Iris pigment epithelial cell (primary cell): ENCODE results near the gene PACS2.
"Not testable (repeated sequence)": the region's sequence is repeated elsewhere in the genome, so short reads cannot be mapped to it uniquely, and the experiment has no call there.

Experiments used
- DNase-seq: peaks from one replicate; pipeline ENCODE4 v3.0.0-alpha.2; 2011; ENCODE audit warnings: low read depth

Gene PACS2

DNA sequence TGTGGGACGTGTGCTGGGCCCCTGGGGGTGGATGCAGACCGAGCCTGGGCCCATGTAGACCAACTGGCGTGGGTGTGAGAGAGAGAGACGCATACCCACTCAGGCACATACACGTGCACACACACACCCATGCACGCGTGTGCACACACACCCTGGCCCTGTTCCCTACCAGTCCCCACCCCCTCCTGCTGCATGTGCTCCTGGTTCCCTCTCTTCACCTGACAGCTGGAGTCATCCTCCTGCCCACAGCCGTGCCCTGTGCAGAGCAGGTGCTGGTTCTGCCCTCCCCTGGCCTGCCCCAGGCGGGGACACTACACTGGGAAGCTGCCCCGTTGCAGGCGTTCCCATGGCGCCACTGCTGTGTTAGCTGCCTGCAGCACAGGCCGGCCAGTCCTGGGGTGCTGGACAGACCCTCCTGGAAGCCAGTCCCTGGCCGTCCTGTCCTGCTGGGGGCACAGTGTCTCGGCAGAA, 18.5 kb downstream of the PACS2 start:
- no peak for DNase-seq

DNA sequence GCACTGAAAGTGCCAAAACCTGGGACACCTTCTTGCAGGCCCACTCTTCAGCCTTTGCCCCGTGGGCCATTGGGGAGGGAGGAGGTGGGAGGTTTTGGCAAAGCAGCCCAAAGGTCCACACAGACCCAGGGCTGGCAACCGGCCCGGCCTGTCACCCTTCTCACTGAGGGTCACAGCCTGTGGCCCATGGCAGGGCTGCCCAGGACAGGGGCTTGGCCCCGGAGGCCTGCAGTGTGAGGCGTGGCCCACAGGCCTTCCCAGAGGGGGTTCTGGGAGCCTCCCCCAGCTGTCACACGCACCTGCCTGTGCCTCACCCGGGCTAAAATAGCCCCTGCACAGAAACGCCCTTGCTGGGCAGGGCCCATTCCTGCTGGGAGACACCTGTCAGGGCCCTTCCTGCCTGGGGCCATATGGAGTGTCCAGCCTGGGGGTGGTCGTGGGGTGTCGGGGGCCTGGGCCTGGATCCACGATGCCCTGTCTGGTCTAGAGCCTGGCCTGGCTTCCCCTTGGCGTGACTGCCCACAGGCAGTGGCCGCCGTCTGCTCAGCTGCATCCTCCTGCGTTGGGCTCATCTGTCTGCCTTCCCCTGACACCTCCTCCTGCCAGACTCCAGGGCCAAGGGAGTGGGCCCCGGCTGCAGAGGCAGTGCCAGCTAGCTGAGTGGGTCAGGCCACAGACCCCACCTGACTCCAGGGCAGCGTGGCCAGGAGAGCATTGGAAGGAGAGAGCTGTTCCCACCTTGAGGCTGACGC, 19.2 kb downstream of the PACS2 start:
- no peak for DNase-seq

DNA sequence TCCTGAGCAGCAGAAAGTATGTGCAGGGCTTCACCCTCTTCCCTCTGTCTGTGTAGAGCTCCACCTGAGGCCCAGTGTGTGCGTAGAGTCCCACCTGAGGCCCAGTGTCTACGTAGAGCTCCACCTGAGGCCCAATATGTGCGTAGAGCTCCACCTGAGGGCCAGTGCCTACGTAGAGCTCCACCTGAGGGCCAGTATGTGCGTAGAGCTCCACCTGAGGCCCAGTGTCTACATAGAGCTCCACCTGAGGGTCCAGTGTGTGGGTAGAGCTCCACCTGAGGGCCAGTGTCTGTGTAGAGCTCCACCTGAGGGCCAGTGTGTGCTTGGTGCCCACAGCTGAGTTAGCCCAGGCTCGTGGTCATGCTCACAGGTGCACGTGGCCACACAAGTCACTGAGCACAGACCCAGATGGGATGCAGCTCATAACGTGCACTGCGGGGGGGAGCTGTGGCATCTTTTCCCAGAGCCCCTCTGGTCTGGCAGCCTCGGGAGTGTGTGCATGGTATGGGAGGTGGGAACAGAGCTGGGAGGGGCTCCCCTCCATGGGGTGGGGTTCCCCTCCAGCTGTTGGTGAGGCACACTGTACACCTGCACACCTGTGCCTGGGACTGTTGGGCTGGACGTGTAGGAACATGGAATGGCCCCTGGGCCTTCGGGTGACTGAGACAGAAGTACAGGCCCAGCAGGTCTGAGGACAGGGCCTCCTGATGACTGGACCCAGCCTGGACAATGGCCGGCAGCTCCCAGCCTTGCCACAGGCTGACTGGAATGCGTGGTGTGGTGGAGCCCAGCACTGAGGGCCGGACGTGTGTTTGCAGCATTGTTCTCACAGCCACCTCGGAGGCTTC, 20.1 kb downstream of the PACS2 start:
- DNase-seq: no peak

DNA sequence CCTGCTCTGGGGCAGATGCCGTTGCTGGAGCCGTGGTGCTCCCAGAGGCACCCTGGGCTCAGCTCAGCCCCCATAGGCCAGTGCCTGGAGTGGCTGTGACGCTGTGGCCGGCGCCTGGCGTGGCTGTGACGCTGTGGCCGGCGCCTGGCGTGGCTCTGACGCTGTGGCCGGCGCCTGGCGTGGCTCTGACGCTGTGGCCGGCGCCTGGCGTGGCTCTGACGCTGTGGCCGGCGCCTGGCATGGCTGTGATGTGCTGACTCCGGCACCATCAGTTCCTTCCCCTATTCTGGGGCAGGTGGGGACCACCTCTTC, 20.6 kb downstream of the PACS2 start:
- DNase-seq: not testable (repeated sequence)

DNA sequence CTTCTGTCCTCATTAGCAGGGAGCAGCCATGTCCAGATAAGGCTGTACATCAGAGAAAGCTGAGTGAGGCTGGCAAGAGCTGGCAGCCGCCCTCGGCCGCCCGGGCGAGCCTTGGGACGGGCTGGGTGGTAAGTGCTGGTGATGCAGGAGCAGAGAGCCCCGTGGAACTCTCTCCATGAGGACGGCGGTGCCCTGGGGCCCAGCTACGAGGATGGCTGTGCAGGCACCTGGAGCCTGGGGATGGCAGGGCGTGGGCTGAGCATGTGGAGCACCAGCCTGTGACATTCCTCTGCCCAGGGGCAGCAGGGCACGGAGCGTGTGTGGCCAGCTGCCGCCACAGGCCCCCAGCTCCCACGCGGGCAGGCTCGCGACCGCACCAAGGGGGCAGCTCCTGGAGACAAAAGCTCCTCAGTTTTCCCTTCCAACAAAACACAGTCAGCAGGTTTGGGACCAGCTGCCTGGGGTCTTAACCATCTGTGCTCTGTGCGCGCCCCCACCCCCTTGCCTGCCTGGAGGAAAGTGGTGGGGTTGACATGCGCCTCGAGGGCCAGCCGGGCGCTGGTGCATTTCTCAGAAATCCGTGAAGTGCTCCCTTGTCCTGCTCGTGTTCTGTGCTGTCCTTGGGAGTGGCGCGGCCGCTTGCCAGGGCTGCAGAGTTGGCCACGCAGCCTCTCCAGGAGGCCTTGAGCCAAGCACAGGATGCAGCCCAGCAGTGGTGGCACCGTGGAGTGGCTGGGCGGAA, 21.4 kb downstream of the PACS2 start:
- DNase-seq: no peak

DNA sequence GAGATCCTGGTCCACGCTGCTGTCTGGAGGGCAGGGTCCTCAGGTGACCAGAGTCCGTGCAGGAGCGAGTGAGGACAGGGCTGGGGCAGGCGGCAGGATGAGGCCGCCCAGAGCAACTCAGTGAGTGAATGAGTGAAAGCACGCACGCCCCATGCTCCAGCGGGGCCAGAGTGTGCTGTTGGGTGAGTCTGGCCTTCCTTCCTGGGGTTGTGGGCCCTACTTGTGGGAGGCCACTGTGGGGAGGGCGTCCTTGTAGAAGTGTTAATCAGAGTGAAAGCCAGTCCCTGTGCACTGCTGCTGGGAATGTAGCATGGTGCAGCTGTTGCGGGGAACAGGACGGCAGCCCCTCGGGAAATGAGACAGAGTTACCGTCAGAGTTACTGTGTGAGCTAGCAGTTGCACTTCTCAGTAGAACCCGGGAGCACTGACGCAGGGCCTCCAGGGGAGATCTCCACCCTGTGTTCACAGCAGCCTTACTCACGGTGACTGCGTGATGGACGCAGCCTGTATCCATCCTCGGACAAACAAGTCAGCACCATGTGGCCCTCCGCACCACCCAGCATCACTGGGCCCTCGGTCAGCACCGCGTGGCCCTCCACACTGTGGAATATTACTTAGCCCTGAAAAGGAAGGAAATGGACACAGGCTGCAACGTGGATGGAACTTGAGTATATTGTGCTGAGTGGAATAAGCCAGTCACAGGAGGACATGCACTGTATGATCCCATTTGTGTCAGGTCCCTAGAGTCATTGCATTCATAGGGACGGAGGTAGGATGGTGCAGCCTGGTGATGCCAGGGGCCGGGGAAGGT, 22.1 kb downstream of the PACS2 start:
- DNase-seq: no peak

DNA sequence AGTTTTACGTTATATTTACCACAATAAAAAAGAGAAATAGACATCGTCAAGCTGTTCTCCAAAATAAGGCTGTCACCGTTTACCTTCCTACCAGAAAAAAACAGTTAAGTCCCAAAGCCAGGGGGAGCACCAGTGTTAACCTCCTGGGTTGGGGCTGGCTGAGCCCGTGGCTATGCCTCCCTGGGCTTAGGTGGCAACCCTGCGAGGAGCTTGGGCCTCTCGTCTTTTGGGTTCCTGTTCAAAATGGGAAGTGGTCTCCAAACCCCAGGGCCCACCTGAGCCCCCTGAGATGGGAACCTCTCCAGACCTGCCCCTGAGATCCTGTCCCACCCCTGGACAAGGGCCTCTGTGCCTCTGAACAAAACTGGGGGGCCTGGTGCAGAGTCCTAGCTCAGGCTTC, 22.9 kb downstream of the PACS2 start:
- no peak for DNase-seq

DNA sequence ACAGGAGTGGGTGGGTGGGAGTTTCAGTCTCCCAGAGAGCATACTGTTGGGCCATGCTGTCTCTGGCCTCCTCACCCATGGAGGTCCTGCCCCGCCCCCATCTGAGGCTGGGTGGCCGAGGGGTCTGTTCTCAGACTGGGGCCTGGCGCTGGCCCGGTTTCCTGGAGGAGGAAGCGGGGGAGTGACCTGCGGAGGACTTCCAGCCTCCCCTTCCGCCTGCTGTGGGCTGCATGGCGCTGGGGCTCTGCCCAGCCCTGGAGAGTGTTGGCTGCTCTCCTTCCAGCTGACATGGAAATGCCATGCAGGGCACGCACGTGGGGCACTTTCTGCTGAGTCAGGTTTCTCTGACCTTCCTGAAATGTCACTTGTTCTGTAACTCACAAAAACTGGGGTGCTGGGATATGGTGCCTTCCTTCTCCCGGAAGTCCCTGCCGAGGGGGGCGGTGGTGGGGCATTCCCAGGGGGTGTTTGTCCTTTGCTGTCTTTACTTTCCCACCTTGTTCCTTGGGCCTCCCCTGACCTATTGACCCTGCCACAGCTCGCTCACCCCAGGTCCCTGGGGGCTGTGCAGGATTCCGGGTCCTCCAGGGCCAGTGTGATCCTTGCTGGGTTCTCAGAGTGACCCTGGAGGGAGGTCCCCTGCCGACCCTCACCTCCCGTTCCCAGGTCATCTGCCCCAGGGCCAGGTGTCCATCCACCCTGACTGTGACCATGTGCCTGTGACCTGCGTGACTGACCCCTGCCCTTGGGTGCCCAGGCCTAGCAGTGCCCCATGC, 23.6 kb downstream of the PACS2 start:
- DNase-seq: no peak

DNA sequence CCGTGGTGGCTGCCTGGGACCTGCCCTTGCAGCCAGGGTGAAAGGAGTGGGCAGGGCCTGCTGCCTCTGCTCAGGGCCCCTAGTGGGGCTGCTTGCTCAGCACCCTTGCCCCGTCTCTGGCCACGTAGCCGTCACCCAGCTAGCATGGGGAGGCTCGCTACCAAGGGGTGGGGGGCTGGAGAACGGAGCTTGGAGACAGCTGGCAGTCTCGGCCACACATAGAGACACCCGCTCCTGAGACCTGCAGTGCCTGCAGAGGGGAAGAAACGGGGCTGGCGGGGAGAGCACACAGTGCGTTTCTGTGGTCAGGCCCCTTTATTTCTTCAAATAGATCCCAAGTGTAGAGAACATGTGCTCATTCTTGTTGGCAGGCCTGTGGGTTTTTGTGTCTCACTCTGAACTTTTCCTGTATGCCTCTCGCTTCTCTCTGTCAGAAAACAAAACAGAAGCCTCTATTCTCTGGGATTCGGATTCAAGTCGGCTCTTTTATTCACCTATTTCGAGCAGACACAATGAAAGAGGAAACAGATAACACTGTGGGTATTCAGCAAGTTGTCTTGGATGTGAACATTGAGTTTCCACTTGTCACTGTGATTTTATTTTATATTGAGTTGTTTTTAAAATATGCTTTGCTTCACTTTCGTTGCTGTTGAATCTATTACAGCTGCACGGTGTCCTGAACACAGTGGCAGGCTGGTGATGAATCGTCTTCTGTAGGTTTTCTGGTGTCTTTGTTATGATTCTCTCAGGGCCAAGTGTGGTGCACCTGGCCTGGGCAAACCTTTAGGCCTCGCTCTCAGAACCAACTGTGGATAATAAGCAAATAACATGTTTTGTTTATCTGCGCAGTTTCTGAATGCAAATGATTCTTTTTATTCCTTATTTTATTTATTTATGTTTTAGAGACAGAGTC, 26.5 kb downstream of the PACS2 start:
- no peak for DNase-seq

DNA sequence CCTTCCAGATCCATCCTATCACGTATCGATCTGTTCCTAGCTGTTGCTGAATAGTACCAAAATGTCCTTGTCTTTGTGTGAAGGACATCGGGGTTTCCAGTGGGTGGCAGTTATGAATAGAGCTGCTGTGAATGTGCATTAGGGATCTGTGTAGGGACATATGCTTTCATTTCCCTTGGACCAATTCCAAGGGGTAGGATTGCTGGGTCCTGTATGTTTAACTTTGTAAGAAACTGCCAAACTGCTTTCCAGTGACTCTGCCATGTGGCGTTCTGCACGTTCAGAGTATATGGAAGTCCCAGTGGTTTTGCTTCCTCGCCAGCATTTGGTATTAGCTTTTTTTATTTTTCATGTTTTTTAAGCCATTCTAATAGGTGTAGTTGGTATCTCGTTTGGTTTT, 28.6 kb downstream of the PACS2 start:
- no peak for DNase-seq

DNA sequence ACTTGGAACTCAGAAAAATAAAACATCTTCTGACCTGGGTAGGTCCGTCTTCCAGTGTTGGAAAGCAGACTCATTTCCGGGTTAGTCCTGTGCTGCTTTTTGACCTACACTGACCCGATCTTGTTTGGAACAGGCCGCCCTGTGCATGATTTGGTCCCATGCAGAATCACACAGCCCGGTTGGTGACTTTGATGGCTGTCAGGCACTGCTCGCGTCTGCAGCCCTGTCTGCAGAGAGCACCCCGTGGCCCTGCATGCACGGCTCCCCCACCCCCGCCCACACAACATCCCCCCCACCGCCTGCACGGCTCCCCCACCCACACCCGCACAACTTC, 31.6 kb downstream of the PACS2 start:
- DNase-seq: no peak

DNA sequence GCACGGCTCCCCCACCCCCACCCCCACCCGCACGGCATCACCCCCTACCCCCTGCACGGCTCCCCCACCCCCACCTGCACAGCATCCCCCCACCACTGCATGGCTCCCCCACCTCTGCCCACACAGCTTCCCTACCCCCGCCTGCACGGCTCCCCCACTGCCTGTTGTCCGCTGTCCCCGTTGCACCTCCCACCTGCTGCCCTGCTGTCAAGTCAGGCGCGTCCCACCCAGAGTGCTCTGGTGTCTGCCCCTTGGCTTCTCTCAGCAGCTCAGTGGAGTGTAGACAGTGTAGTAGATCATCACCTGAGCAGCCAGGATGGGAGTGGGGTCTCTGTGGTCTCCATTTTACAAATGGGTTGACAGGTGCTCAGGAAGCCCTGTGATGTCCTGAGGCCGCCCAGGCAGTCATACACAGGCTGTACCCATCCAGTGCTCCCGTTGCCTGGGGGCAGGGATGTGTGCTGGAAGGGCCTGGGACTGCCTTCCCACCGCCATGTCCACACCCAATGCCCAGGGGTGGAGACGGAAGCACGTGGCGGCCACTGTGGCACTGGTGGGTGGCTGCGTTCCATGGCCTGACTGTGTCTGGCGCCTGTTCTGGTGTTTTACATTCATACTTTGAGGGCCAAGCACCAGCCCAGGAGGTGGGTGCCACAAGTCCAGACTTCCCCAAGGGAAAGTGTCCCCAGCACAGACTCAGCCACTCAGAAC, 32.5 kb downstream of the PACS2 start:
- no peak for DNase-seq

DNA sequence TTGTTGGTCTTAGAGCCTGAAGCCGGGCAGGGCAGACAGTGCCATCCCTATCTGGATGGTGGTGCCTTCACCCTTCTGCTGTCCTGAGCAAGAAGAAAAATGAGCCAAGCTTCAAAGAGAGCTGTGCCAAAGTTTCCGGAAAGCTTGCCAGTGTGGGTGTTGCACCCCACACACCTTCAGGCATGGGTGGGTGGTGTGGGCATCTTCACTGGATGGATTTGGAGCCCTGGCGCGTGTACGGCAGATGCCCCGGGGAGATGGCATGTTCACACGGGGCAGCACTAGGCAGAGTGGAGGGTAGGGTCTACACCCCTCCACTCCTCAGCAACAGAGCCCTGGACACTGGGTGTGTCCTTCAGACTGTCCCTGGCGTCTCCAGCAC, 33.0 kb downstream of the PACS2 start:
- DNase-seq: no peak

DNA sequence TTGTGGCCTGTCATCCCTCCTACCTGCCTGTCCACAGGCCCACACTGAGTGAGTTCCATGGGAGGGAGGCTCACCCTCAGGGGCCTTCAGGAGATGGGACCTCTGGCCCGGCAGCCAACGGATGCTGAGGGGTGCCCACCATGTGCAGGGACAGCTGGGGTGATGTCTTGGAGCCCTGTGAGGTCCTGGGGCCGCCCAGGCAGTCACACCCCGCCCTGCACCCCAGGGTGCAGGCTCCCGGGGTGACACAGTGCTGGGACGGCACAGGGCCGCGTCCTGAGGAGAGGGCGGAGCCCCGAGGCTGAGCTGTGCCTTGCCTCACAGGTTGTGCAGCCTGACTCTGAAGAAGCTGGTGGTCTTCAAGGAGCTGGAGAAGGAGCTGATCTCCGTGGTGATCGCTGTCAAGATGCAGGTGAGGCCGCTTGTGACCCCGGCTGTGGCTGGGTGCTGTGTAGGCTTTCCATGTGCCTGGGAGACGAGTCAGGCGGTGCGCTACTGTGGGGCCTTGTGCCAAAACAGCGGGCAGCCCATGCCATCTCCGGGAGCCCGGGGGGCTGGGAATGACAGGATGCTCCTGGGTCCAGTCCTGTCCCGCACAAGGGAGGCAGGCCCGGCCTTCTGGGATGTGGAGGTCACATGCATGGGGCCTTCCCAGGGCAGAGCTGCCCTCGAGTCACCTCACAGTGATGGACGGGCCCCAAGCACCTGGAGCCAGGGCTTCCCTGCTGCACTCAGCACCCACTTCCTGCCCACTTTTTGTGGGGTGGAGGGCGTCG, 33.8 kb downstream of the PACS2 start:
- no peak for DNase-seq

DNA sequence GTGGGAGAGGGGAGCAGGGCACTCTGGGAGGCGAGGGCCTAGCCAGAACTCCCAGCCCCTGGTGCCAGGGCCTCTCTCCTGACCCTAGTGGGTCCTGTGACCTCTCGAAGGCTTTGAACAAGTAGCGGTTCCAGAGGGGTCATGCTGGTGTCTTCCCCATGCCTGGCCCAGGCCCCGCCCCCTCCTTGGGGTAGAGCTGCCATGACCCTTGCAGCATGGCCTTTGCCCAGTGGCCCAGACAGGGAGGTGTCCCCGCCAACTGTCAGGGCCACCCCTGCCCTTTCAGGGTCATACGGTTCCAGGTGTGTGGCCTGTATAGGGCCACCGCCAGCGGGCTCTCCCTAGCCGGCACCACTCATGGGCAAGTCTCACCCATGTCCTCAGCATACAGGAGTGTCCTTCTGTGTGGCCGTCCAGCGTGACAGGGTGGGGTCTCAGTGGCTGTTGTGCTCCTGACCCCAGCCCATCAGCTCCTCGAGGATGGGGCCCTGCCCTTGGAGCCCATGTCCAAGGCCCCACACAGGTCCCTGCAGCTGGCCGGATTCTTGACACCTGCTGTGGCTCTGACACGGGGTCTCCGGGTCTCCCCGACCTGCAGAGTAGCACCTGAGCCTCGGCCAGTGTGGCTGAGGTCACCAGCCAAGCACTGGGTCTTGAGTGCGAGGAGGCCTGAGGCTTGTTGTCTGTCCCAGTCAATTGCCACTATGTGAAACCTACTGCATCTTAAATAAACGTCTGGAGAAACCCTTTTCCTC, 34.6 kb downstream of the PACS2 start:
- DNase-seq: no peak

DNA sequence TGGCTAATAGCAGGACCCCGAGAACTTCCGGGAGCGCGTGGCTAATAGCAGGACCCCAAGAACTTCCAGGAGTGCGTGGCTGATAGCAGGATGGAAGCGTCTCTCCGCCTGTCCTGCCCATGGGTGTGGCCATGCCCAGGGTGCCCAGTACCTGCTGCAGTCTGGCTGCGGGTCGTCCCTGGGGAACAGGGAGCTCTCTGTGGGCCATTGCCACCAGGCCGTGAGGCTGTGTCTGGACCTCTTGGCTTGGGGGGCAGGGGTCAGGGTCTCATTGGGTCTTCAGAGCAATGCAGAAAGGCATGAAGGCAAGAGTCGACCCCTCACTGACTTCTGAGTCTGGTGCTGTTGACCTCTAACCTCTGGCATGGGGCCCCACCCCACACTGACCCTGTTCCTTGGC, 35.4 kb downstream of the PACS2 start:
- no peak for DNase-seq

DNA sequence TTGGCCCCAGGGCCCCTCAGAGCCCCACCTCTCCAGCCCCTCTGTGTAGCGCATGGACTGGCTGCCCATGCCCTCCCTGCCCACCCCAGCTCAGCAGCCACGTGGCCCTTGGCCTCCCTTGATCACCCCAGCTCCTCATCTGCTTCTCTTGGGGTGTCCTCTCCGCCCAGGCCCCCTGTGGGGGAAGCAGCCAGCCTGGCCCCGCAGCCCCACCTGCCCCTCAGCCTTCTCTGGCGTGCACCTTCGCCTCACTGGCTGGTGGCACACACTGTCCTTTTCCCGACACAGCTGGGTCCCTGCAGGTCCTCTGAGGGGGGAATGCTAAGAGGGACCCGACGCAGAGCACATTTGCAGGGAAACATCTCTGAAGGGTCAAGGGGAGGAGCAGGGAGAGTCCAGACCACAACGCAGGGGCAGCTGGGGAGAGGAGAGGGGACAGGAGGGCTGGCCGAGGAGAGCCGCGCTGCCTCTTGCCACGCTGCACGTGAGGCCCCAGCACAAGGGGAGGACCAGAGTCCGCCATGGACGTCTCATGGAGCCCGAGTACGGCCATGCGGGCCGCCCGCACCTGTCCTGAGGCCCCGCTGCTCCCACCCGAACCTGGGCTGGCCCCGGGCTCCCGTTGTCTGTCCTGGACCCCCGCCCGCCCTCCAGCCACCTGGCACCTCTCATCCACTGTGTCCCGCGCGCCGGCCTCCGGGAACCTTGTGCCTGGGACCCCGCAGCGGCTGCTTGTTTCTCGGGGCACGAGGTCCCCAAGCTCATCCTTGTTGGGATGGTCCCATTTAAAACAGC, 36.1 kb downstream of the PACS2 start:
- no peak for DNase-seq
